ENCODE measurements around the gene INKA2. TPM values are rescaled to one million over a fixed set of nuclear protein-coding genes. Genes with fewer than 3 reads are reported as not detected.
"Not testable (repeated sequence)": the region's sequence is repeated elsewhere in the genome, so short reads cannot be mapped to it uniquely, and the experiment has no call there.

Gene INKA2
- polyA plus RNA-seq, 4 donors, result 1.9 to 3.2 (median 2.5) TPM

DNA sequence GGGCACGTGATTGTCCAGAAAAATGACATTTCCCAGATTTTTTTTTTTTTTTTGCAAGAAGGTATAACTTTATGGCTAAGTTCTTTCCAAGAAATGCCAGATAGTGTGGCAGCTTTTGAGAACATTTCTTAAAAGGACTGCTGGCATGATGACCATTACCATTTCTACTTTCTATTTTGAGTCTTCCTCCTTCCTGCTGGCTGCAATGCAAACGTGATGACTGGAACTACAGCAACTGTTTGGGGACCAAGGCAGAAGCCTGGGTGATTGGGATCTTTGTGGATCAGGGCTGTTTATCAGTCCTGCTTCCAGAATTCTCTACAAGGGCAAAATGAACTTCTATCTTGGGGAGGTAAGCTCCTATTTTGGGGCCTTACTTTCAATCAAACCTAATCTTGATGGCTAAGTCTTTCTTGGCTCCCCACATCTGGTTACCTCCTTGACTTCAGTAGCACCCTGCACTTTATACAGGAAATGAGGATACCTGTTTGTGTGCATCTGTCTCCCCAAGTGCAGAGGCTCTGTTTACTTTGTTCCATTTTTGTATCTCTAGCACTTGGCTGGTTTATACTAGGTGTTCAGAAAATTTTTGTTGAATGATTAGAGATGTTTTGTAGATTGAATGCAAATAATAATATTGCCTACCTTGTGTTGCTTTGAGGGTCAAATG is 12.8 kb upstream of the INKA2 start:
- no peak for DNase-seq (ENCODE audit: low read depth in 4 of 4, low spot score in 2 of 4)

DNA sequence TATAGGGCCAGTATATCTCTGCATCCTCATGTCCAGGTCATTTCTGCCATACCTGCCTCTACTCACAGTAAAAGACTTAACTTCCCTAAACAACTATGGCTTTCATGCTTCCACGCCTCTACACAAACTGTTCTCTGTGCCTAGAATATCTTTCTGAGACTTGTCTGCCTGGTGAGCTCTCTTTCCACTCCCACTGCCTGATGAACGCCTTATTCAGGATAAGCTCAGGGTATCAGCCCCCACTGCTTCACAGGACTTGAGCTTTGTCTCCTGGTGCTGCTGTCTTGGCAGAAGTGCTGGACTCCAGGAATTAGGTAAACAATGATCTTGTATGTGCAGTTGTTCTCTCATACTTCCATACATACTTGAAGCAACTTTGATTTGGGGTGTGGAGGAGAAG is 11.7 kb upstream of the INKA2 start:
- DNase-seq (ENCODE audit: low read depth in 4 of 4, low spot score in 2 of 4), result no peak

DNA sequence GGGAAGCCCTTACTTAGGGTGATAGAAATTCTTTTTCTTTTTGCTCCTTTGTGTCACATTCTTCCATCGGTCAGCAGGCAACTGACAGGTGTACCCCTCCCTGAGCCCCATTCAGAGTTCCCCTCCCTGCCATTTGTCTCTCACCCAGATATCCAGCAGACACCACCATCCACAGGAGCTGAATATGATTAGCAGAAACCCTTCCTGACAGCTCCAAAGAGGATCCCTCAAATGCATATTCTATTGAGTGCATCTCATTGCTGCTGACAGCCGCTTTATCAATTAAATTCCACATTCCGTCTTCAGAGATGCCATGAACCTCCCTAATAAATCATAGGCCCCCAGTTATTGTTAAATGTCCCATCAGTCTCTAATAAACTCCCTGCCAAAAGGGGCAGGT is 10.4 kb upstream of the INKA2 start:
- no peak for DNase-seq (ENCODE audit: low read depth in 4 of 4, low spot score in 2 of 4)

DNA sequence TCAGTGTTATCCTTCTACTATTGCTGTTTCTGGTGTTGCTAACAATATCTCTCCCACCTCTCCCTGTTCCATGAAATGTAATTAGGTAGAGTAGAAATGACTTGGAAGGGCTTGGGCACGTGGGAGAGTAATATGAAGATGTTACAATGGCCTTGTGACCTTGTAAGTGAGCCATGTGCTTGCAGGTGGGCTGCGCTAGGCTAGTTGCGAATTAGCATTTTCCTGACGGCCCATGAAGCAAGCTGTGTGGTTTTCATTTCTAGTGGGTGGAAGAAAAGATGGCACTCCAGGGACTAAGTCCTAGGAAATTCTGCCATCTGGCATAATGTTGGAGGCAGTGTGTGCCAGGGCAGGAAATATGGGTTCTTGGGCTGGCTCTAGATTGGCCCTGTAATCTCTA is 8.8 kb upstream of the INKA2 start:
- DNase-seq (ENCODE audit: low read depth in 4 of 4, low spot score in 2 of 4), result no peak

DNA sequence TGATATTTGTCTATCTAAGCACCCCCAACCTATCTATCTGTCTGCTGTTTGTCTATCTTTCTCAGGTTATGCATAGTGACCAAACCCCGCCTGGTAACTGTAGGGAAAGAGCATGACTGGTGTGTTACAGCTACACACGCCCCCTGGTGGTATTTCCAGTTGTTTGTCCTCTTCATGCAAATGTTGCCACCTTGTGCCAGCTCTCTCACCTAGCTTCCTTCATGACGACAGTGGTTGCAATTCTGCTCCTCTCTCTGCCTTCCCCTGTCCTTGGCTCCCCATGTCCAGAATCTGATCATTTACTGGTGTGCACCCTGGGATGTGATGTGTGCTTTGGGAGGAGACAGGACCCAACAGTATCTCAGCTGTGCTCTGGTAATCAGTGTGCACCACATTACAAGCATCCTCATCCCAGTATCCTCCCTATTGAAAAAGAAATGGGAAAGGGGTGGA is 8.1 kb upstream of the INKA2 start:
- no peak for DNase-seq (ENCODE audit: low read depth in 4 of 4, low spot score in 2 of 4)

DNA sequence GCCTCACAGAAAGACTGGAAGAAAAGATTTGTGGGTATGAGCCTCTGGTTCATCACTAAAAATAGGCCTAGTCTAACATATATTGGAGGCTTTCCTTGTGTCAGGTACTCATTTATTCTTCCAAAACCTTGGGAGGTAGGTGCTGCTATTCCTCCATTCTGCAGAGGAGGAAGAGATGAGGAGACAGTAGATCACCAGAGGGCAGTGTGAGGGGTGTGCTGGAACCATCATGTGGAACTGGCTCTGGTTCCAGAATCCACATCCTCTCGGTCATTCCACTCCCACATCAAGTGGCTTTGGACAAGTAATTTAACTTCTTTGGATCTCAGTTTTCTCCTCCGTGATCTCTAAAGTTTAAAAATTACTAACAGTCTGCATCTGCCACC is 7.4 kb upstream of the INKA2 start:
- DNase-seq (ENCODE audit: low read depth in 4 of 4, low spot score in 2 of 4), result no peak

DNA sequence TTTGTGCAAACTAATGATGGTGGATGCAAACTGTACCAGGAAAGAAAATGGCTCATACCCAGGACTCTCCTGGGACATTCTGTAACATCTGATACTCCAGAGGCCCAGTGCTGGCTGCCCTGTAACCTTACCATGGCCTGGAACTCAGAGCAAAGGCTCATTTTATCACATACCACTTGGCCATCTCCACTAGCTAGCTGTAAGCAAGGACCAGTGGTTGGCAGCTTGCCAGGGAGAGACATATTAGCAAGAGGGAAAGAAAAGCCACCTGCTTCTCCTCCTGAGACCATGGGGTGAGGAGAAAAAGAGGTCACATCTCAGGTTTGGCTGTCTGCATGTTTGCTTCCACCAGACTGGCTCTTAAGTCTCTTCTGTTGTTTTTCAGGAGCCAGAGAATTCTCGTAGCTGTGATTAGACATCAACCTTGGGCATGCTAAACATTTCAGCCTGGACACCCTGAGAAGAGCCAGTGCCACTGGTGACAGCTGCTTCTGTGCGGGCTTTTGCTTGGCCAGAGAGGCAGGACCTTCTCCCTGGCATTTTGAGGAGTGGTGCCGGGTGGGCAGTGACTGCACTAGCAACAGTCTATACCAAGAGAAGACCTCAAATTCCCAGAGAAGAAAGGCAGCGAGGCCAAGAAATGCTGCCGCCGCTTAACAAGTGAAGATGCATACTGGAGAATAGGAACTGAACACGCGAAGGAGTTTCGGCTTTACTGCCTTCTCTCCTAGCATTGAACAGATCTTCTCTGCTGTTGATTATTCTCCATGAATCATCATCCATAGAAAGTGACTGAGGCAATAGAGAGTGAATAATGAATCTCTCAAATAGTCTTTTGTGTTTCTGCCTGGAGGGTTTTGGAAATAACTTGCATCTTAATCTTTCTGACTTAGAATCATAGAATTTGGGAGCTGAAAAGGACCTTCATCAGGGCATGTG is 6.7 kb upstream of the INKA2 start:
- no peak for DNase-seq (ENCODE audit: low read depth in 4 of 4, low spot score in 2 of 4)

DNA sequence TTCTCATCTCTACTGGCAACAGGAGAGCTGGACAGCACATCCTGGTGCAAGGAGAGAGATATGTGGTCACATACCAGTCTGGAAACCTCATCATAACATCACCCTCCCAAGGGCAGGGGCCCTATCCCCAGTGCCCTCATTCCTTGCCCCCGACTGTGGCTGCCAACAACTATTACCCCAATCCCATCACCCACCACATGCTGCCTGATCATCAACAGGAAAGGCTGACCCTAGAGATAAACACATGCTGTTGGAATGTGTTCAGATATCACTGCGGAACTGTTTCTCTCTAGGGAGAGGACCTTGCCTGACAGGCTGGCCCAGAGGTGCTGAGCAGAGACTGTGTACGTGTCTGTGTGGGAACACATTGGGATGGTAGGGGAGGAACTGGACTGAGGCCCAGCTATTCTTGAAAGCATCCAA is 4.5 kb upstream of the INKA2 start:
- DNase-seq (ENCODE audit: low read depth in 4 of 4, low spot score in 2 of 4), result no peak

DNA sequence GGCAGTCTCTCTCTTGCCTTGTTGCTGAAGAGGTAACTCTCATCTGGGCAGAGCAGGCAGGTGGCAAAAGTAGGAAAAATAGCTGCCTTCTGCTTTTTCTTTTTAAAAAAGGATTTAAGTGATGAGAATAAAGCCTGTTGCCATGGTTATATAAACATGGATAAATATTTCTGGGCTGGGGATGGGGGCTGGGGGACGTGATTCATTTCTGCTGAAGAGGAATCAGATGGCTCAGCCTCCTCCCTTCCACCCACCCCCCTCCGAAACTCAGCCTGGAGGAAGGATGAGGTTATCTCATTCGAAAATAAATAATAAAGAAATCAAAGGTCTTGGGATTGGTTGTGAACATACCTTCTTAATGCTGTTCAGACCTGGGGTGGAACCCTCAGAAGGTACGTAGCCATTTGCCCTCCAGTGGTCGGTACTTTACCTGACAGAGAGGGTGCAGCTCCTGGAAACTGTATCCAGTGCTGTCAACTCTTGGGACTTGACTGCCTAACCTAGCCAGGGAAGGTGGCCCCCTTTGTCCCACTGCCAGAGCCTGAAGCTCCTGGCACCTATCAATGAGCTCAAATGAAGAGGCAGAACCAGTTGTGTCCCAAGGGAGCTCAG is 3.8 kb upstream of the INKA2 start:
- no peak for DNase-seq (ENCODE audit: low read depth in 4 of 4, low spot score in 2 of 4)

DNA sequence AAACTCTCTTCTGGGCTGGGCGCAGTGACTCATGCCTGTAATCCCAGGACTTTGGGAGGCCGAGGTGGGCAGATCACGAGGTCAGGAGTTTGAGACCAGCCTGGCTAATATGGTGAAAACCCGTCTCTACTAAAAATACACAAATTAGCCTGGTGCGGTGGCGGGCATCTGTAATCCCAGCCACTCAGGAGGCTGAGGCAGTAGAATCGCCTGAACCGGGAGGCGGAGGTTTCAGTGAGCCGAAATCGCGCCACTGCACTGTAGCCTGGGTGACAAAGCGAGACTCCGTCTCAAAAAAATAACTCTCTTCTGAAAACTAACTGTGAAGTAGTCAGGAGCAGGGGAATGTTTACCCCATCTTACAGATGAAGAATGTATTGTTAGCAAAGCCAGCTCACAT is 3.1 kb upstream of the INKA2 start:
- DNase-seq (ENCODE audit: low read depth in 4 of 4, low spot score in 2 of 4), result not testable (repeated sequence)

DNA sequence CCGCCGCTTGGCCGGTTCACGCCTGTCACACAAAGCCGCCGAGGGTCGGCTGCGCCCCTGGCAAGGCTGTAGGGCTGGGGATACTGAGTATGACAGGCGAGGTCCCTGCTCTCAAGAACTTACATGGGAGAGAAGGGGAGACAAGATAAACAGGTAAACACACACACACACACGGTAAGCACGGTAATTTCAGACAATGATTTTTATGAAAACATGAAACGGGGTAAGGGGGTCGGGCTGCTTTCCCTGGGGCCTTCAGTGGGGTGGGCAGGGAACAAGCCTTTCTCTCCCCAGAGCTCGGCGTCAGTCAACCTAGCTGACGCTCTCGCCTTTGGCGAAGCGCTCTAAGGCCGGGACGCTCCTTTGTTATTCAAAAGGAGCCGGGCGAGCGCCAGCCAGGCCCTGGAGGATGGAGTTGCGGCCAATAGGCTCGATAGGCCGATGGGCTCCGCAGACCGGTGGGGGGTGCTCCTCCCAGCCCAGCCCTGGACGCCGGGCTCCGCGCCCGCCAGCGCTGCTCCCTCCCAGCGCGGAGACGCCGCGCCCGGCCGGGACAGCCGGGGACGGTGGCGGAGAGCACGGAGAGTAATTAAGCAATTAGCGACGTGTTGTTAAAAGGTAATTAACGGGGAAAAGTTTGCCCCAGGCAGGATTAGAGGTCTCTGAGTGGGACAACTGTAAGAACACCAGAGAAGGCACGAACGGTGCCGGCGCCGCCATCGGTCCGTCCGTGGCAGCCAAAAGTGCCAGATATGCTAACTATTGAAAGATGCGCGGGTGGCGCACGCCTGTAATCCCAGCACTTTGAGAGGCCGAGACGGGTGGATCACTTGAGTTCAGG is 950 bp upstream of the INKA2 start:
- DNase-seq (ENCODE audit: low read depth in 4 of 4, low spot score in 2 of 4), result no peak

DNA sequence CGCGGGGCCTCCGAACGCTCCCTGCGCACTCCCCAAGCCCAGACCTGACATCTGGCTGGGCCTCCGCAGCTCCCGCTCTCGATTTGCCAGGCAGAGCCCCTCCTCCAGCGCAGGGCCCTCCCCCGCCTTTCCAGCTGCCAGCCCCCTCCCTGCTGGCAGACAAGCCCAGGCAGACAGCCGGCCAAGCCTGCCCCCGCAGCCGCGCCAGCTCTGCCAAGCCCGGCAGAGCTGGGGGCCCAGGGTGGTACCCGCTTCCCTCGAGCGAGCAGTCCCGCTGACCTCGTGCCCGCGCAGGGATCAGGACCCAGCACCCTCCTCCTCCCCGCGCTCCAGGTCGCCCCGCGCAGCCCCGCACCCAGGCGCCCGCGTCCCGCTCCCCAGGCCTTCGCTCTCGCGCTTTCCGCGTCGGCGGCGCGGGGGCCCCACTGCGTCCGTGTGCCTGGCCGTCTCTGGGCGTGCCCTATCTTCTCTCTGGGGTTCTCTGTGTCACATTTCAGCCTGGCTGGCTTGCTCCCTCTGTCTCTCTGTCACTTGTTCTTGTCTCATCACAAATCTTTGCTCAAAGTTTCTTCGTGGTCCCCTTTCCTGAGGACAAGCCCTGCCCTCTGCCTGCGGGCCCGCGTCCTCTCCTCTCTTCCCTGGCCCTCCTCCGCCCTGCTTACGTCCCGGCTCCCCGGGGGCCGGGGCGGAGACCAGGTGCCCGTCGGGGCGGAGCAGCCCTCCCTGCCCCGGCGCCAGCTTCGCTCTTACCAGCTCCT is 580 bp downstream of the INKA2 start:
- no peak for DNase-seq (ENCODE audit: low read depth in 4 of 4, low spot score in 2 of 4)

DNA sequence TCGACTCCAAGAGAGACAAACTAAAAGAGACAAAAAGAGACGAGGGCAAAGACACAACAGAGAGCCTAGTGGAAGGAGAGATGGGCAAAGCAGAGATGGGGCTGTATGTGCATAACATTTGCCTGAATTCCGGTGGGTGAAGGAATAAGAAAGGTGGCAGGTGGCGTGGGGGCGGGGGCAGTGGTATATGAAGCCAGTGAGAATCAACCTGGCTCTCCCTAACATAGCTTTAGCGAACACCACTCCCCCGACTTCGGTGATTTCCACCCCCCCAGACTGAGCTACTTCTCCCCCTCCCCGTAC is 1.1 kb downstream of the INKA2 start:
- DNase-seq (ENCODE audit: low read depth in 4 of 4, low spot score in 2 of 4), result no peak

DNA sequence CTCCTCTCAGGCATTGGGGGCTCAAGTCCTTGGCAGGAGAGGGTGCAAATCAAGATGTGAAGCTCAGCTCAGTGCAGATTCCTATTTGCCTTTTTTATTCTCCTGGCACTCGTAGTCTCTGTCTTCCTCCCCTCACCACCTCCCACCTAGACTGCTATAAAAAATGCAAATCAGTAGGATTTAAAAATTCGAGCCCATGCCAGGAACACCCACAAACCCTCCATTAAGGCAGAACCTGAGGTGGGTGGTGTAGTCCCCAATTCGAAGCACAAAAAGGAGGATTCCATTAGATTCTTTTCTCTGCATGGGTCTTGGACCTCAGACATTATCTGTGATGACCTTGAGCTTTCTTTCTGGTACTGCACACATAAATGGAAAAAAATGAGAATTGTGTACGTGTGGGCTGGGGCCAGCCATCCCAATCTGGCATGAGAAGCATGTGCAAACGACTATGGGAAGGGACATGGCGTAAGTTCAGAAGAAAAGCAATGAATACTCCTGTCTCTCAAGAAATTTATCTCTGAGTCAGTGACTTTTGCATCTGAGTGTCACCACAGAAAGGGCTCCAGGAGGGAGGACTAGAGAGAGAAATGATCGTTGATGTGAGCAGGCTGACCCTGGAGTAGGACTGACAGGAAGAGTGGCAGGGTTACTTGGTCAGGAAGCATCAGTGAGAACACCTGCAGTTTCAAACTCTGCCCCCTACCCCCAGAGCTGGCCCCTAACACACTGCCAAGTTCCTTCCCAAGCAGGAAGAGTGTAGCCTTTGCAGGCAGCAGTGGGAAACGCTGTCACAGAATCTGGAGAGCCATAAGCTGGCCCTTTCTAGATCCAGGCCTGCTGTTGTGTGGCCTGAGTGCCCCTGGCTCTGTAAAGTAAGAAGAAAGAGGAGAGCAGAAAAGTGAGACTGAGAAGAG is 1.7 kb downstream of the INKA2 start:
- DNase-seq (ENCODE audit: low read depth in 4 of 4, low spot score in 2 of 4), result no peak

DNA sequence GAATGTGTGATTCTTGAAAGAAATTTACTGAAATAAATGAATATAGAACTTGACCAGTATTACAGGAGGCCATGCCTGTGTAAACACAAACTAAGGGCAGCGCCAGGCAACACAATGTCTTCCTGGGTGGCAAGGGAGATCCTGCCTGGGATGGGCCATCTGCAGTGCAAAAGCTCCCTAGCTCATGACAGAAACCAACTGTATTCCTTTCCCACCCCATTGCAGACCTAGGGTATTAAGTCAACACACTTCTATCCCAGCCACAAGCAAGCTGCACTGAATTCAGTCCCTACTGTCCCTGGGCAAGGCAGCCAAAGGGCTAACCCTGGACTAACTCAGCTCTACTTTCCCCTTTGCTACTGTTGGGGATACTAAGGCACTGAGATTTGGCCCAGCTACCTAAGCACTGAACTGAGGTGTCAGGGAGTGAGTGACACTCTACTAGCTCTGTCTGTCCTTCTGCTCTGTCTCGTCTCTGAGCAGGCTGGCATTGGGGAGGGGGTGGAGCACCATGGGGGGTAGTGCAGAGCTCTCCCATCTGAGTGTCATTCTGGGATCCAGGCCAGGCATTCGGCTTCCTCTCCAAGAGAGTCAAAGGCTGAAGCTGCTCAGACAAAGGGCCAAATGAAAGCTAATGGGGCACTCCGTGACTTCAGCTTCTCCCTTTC is 2.5 kb downstream of the INKA2 start:
- no peak for DNase-seq (ENCODE audit: low read depth in 4 of 4, low spot score in 2 of 4)

DNA sequence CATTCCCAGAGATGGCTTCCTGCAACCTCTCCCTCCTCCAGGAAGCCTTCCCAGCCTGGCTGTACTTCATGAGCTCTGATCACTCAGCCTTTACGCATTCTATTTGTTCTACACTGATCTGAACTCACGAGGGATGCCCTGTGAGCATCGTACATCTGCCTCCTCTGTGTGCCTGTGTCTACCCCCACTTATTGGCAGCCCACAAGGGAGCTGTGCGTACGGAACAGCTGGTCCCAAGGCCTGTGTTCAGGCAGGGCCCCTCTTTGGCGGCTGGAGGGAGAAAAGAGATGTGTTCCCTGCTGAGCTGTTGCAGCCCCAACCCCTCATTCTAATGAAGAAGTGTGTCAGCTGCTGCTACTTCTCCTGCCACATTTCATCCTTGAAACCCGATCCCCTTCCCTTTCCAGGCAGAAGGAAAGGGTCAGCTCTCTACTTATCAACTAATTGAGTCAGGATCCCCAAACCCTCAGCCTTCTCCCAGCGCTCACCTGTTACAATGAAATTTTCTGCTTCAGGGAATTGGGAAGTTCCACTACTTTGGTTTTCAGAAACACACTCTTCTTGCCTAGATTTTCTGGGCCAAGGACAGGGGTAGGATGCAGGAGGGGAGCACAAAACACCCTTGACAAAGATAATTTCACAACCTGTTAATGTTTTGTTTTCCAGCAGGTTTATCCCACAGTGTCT is 3.2 kb downstream of the INKA2 start:
- no peak for DNase-seq (ENCODE audit: low read depth in 4 of 4, low spot score in 2 of 4)

DNA sequence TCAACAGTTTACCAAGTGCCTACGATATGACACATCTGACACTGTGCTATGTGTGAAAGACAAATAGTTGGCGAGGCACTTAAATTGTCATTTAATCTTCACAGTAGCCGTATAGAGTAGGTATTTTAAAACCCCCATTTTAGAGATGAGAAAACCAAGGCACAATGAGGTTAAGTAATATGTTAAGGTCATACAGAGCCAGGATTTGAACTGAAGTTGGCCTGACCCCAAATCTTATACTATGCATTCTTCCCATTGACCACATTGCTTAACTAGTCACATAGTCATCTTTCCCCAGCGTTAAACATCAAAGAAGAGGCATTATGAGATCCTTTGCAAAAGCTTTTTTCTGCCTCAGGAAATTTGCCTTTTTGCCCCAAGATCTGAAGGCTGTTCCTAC is 3.9 kb downstream of the INKA2 start:
- no peak for DNase-seq (ENCODE audit: low read depth in 4 of 4, low spot score in 2 of 4)

DNA sequence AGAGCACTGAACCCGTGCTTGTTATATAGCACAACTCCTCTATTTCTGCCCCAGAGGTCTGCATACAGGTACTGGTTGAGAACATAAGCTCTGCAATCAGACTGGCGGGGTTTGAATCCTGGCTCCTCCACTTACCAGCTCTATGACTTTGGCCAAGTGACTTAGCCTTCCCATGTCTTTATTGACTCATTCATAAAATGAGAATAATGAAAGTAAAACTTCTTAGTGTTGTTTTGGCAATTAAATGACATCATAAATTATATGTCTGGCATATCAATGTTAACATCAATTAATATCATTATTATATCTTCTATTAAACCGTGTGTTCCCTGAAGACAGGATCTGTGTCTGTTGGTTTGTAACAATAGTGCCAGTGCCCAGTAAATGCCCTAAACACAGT is 4.3 kb downstream of the INKA2 start:
- DNase-seq (ENCODE audit: low read depth in 4 of 4, low spot score in 2 of 4), result no peak

Data from left renal cortex interstitium (tissue), 4 donors.